HepG2 (cell line): Measurements from ENCODE around the gene ETV6.

ENCODE experiments used
- HES4 ChIP-seq: sonication (generic); formaldehyde crosslinking; IDR thresholded peaks from 2 replicates; pipeline ENCODE4 v1.9.0; 2021; ENCODE audit warnings: mild to moderate bottlenecking, missing genetic modification reagents, borderline replicate concordance
- NFRKB ChIP-seq: fragments of 450-650 bp; IDR thresholded peaks from 2 replicates; pipeline ENCODE4 v1.6.1; 2017
- POLR2A ChIP-seq, 2 experiments: IDR thresholded peaks; 2 replicates each; pipeline ENCODE4 v1.6.1; 2011; ENCODE audit warnings: low read depth in 2 of 2, low read length in 2 of 2, mild to moderate bottlenecking in 1 of 2, moderate library complexity in 1 of 2; ENCODE audit not compliant: insufficient read depth in 1 of 2
- POLR2AphosphoS5 ChIP-seq: IDR thresholded peaks from 2 replicates; pipeline ENCODE4 v1.6.1; 2012; ENCODE audit warnings: low read depth, low read length
- SMARCC2 ChIP-seq: fragments of 450-650 bp; IDR thresholded peaks from 2 replicates; pipeline ENCODE4 v1.6.1; 2017; ENCODE audit warnings: antibody characterized with exemption, mild to moderate bottlenecking
- SP1 ChIP-seq, 2 experiments: fragments of 450-650 bp in 1 of 2; sonication (generic) in 1 of 2; formaldehyde crosslinking in 1 of 2; IDR thresholded peaks; 2 replicates each; pipeline versions ENCODE4 v1.4.0 to v1.6.1; 2016 to 2020; ENCODE audit warnings: missing genetic modification reagents in 1 of 2
- TAF1 ChIP-seq: sonication (generic); formaldehyde crosslinking; IDR thresholded peaks from 2 replicates; pipeline ENCODE4 v1.4.0; 2020; ENCODE audit warnings: missing genetic modification reagents
- THYN1 ChIP-seq: sonication (generic); formaldehyde crosslinking; IDR thresholded peaks from 2 replicates; pipeline ENCODE4 v1.8.1; 2023; ENCODE audit warnings: low read depth, mild to moderate bottlenecking, moderate library complexity, missing genetic modification reagents, borderline replicate concordance
- ZBTB7A ChIP-seq: sonication (generic); formaldehyde crosslinking; IDR thresholded peaks from 2 replicates; pipeline ENCODE4 v1.8.0; 2022; ENCODE audit warnings: mild to moderate bottlenecking, missing genetic modification reagents
- ZFP36 ChIP-seq: fragments of 150-350 bp; IDR thresholded peaks from 2 replicates; pipeline ENCODE4 v1.6.1; 2018; ENCODE audit warnings: borderline replicate concordance, low read length, low read depth; ENCODE audit not compliant: partially characterized antibody
- ZNF496 ChIP-seq: sonication (generic); formaldehyde crosslinking; IDR thresholded peaks from 2 replicates; pipeline ENCODE4 v1.8.1; 2023; ENCODE audit warnings: mild to moderate bottlenecking, moderate library complexity, missing genetic modification reagents; ENCODE audit not compliant: insufficient replicate concordance
- TF ChIP-seq, protein P1 (sequence below): sonication (generic); formaldehyde crosslinking; IDR thresholded peaks from 2 replicates; pipeline ENCODE4 v1.5.0; 2020; ENCODE audit warnings: mild to moderate bottlenecking, missing genetic modification reagents
- TF ChIP-seq, protein P2 (sequence below): sonication (generic); formaldehyde crosslinking; IDR thresholded peaks from 2 replicates; pipeline ENCODE4 v1.4.0; 2020; ENCODE audit warnings: missing genetic modification reagents
- TF ChIP-seq, protein P3 (sequence below), 2 experiments: sonication (generic) in 1 of 2; formaldehyde crosslinking in 1 of 2; IDR thresholded peaks; 2 replicates each; pipeline versions ENCODE4 v1.5.1 to v1.6.1; 2011 to 2020; ENCODE audit warnings: borderline replicate concordance in 1 of 2, low read depth in 1 of 2, low read length in 1 of 2, mild to moderate bottlenecking in 1 of 2, missing genetic modification reagents in 1 of 2, moderate library complexity in 1 of 2

DNA sequence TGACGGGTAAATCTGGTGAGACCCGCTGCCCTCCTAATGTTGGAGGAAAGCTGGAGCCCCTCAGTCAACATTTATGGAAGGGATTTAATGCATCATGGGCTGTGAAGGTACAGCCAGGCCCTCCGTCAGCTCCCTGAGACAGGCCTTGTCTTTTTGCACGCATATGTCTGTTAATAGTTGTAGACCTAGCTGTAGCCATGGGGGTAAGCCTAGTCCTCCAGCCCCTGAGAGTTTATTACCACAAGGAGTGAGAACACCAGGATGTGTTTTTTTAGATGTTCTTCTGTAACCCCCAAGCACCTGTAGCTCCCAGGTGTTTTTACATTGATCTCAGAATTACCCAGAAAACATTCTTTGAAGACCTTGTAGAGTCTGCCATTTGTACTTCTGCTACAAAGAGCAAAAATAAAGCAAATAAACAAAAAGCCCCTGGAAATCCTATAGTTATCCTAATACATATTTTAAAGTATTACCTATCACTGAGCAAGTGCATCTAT lies 25.5 kb downstream of the ETV6 start:
- TF ChIP-seq SP1 (IDR thresholded peaks at IDR 0.05) (no peak), SP1 (CRISPR knock-in tag; IDR thresholded peaks at IDR 0.05) (no peak), POLR2AphosphoS5 (no peak), ZBTB7A (no peak), ZFP36 (no peak), THYN1 (CRISPR knock-in tag) (no peak), HES4 (CRISPR knock-in tag) (no peak), ZNF496 (no peak), POLR2A (IDR thresholded peaks at IDR 0.05; ENCODE audit: insufficient read depth in 1 of 2, low read depth in 2 of 2, low read length in 2 of 2) (no peak), NFRKB (no peak), SMARCC2 (no peak), TAF1 (CRISPR knock-in tag) (no peak)
- TF ChIP-seq, protein P1, sequence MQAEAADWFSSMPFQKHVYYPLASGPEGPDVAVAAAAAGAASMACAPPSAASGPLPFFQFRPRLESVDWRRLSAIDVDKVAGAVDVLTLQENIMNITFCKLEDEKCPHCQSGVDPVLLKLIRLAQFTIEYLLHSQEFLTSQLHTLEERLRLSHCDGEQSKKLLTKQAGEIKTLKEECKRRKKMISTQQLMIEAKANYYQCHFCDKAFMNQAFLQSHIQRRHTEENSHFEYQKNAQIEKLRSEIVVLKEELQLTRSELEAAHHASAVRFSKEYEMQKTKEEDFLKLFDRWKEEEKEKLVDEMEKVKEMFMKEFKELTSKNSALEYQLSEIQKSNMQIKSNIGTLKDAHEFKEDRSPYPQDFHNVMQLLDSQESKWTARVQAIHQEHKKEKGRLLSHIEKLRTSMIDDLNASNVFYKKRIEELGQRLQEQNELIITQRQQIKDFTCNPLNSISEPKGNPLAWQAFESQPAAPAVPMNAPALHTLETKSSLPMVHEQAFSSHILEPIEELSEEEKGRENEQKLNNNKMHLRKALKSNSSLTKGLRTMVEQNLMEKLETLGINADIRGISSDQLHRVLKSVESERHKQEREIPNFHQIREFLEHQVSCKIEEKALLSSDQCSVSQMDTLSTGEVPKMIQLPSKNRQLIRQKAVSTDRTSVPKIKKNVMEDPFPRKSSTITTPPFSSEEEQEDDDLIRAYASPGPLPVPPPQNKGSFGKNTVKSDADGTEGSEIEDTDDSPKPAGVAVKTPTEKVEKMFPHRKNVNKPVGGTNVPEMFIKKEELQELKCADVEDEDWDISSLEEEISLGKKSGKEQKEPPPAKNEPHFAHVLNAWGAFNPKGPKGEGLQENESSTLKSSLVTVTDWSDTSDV (CRISPR knock-in tag), result no peak
- TF ChIP-seq, protein P2, sequence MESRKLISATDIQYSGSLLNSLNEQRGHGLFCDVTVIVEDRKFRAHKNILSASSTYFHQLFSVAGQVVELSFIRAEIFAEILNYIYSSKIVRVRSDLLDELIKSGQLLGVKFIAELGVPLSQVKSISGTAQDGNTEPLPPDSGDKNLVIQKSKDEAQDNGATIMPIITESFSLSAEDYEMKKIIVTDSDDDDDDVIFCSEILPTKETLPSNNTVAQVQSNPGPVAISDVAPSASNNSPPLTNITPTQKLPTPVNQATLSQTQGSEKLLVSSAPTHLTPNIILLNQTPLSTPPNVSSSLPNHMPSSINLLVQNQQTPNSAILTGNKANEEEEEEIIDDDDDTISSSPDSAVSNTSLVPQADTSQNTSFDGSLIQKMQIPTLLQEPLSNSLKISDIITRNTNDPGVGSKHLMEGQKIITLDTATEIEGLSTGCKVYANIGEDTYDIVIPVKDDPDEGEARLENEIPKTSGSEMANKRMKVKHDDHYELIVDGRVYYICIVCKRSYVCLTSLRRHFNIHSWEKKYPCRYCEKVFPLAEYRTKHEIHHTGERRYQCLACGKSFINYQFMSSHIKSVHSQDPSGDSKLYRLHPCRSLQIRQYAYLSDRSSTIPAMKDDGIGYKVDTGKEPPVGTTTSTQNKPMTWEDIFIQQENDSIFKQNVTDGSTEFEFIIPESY (CRISPR knock-in tag), result no peak
- TF ChIP-seq, protein P3, sequence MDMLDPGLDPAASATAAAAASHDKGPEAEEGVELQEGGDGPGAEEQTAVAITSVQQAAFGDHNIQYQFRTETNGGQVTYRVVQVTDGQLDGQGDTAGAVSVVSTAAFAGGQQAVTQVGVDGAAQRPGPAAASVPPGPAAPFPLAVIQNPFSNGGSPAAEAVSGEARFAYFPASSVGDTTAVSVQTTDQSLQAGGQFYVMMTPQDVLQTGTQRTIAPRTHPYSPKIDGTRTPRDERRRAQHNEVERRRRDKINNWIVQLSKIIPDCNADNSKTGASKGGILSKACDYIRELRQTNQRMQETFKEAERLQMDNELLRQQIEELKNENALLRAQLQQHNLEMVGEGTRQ (IDR thresholded peaks at IDR 0.05; ENCODE audit: low read depth, low read length), result no peak
- TF ChIP-seq, protein P3 (CRISPR knock-in tag; IDR thresholded peaks at IDR 0.05; ENCODE audit: borderline replicate concordance), result no peak
